CD4-positive, alpha-beta memory T cell (primary cell): ENCODE data around the gene CLEC16A. TPM values are rescaled to one million over a fixed set of nuclear protein-coding genes. Genes with fewer than 3 reads are reported as not detected.
A peak's percentile ranks its signal among the peaks of the same experiment; 100 is the strongest.

Source experiments
- CTCF ChIA-PET: fragments of 350-600 bp; sonication (Branson Sonifier 250); formaldehyde crosslinking; loops from one replicate; lab custom pipeline; 2021; ENCODE audit warnings: inconsistent platforms; ENCODE audit not compliant: partially characterized antibody; lab: Charles Lee
- POLR2A ChIA-PET: fragments of 350-600 bp; sonication (Branson Sonifier 250); formaldehyde crosslinking; loops from one replicate; lab custom pipeline; 2021; ENCODE audit not compliant: partially characterized antibody; lab: Charles Lee
- DNase-seq, 5 donors: peaks; one replicate each; pipeline versions ENCODE4 v3.0.0 to v3.0.0-alpha.2; 2020 to 2022; ENCODE audit warnings: mixed read lengths in 1 of 5
- H3K27ac ChIP-seq: one replicate; pipeline ENCODE4 v1.7.0; 2013; ENCODE audit warnings: low read depth, low read length
- H3K27me3 ChIP-seq: 2 replicates; pipeline ENCODE4 v1.7.0; 2013; ENCODE audit warnings: mild to moderate bottlenecking, low read length, moderate library complexity; ENCODE audit not compliant: insufficient read depth
- H3K36me3 ChIP-seq: 2 replicates; pipeline ENCODE4 v1.7.0; 2013; ENCODE audit warnings: mild to moderate bottlenecking, low read length, moderate library complexity; ENCODE audit not compliant: insufficient read depth
- H3K4me1 ChIP-seq: 2 replicates; pipeline ENCODE4 v1.7.0; 2013; ENCODE audit warnings: mild to moderate bottlenecking, low read length, moderate library complexity; ENCODE audit not compliant: insufficient read depth
- H3K4me3 ChIP-seq, 2 donors: one replicate each; pipeline ENCODE4 v1.7.0; 2013; ENCODE audit warnings: low read length in 2 of 2, mild to moderate bottlenecking in 1 of 2
- H3K9me3 ChIP-seq, 2 donors: one replicate each; pipeline ENCODE4 v1.7.0; 2013; ENCODE audit warnings: low read length in 2 of 2, control low read depth in 1 of 2; ENCODE audit not compliant: control insufficient read depth in 1 of 2
- H3K27ac Mint-ChIP-seq, 7 donors: one replicate each; pipeline ENCODE4 v1.8.0; 2020 to 2021; ENCODE audit warnings: mixed read lengths in 7 of 7, mild to moderate bottlenecking in 6 of 7, inconsistent platforms in 3 of 7, moderate library complexity in 3 of 7
- H3K27me3 Mint-ChIP-seq, 2 donors: one replicate each; pipeline ENCODE4 v1.8.0; 2020 to 2021; ENCODE audit warnings: mixed read lengths in 2 of 2
- H3K36me3 Mint-ChIP-seq, 2 donors: one replicate each; pipeline ENCODE4 v1.8.0; 2020 to 2021; ENCODE audit warnings: mixed read lengths in 2 of 2, inconsistent platforms in 1 of 2, mild to moderate bottlenecking in 1 of 2
- H3K4me1 Mint-ChIP-seq, 4 donors: one replicate each; pipeline ENCODE4 v1.8.0; 2020 to 2021; ENCODE audit warnings: mixed read lengths in 4 of 4, mild to moderate bottlenecking in 1 of 4
- H3K4me3 Mint-ChIP-seq, 8 donors: one replicate each; pipeline ENCODE4 v1.8.0; 2020 to 2021; ENCODE audit warnings: mixed read lengths in 8 of 8, mild to moderate bottlenecking in 7 of 8, moderate library complexity in 6 of 8, inconsistent platforms in 3 of 8
- H3K9me3 Mint-ChIP-seq, 8 donors: one replicate each; pipeline ENCODE4 v1.8.0; 2020 to 2021; ENCODE audit warnings: mixed read lengths in 8 of 8, mild to moderate bottlenecking in 5 of 8, inconsistent platforms in 3 of 8, moderate library complexity in 1 of 8
- intact Hi-C: fragments of 100-400 bp; cut with micrococcal nuclease; formaldehyde crosslinking; loops from one replicate; pipeline ENCODE4 v1.15.1; 2023
- polyA plus RNA-seq, 2 donors: library from polyadenylated mRNA; unstranded; fragments of 300-500 nt; fragmentation: Illumina TruSeq; gene quantifications; one replicate each; pipeline ENCODE4 v1.2.3, GENCODE V29; 2021
- total RNA-seq, 2 experiments: library from RNA; stranded (reverse); gene quantifications; one replicate each; pipeline ENCODE4 v1.2.3, GENCODE V29; 2021

CLEC16A gene
- total and polyA plus RNA-seq, 4 experiments from 2014 or later = 5.2 to 28.4 (median 24.5) TPM

- H3K36me3 Mint-ChIP-seq = peaks cover 46 to 50% of the 10 kb centered on the region in 2 donors
- POLR2A ChIA-PET = no interaction called here
These were observed 181.6 kb downstream of the CLEC16A start for GRCh38 chr16:11125936-11126335.

GRCh38 chr16:11126399-11127054 is 182.2 kb downstream of the CLEC16A start:
- CTCF ChIA-PET = no interaction called here
- Histone ChIP-seq H3K9me3 (no peaks in the 10 kb centered on the region), H3K4me1 (peaks cover 13% of the 10 kb centered on the region), H3K27me3 (no peaks in the 10 kb centered on the region), H3K36me3 (peaks cover 11% of the 10 kb centered on the region), H3K27ac (no peak overlapping the region), H3K4me3 (no peak overlapping the region)
- H3K27ac Mint-ChIP-seq = peak overlapping the region in 2 of 7 donors; percentile 12 to 38
- POLR2A ChIA-PET = no interaction called here
- H3K36me3 Mint-ChIP-seq = peaks cover 43 to 50% of the 10 kb centered on the region in 2 donors
- peaks cover 11 to 20% (median 14%) of the 10 kb centered on the region in 4 donors for H3K4me1 Mint-ChIP-seq
- no peaks in the 10 kb centered on the region for H3K27me3 Mint-ChIP-seq
- intact Hi-C loops = no loop called here
- H3K4me3 Mint-ChIP-seq = no peak overlapping the region
- H3K9me3 Mint-ChIP-seq = no peaks in the 10 kb centered on the region
- no peak for DNase-seq

More at GRCh38 chr16:11125936-11126335, 181.6 kb downstream of the CLEC16A start:
- Mint-ChIP-seq H3K4me3 (no peak overlapping the region), H3K4me1 (peaks cover 11 to 20% (median 14%) of the 10 kb centered on the region in 4 donors), H3K9me3 (no peaks in the 10 kb centered on the region), H3K27ac (no peak overlapping the region), H3K27me3 (no peaks in the 10 kb centered on the region)
- Histone ChIP-seq H3K27ac (no peak overlapping the region), H3K4me3 (no peak overlapping the region), H3K4me1 (peaks cover 13% of the 10 kb centered on the region), H3K9me3 (no peaks in the 10 kb centered on the region), H3K27me3 (no peaks in the 10 kb centered on the region), H3K36me3 (peaks cover 15% of the 10 kb centered on the region)
- intact Hi-C loops = no loop called here
- DNase-seq = no peak
- CTCF ChIA-PET = no interaction called here

GRCh38 chr16:11127610-11128195 is 183.3 kb downstream of the CLEC16A start:
- ChIA-PET POLR2A (interaction anchor here (2.1 kb wide), 1 partner anchor 128 kb away, joined by 8 read pairs; the partner anchor contains the start of gene SOCS1), CTCF (no interaction called here)
- intact Hi-C loops = no loop called here
- no peaks in the 10 kb centered on the region for H3K27me3 Mint-ChIP-seq
- peaks cover 13% of the 10 kb centered on the region for H3K4me1 ChIP-seq
- peaks cover 14 to 23% (median 16%) of the 10 kb centered on the region in 4 donors for H3K4me1 Mint-ChIP-seq
- no peaks in the 10 kb centered on the region for H3K27me3 ChIP-seq
- H3K27ac ChIP-seq = no peak overlapping the region
- H3K27ac Mint-ChIP-seq = peak overlapping the region in 2 of 7 donors; percentile 37 to 80
- H3K4me3 ChIP-seq = no peak overlapping the region
- H3K36me3 Mint-ChIP-seq = peaks cover 35 to 48% of the 10 kb centered on the region in 2 donors
- peaks cover 11% of the 10 kb centered on the region for H3K36me3 ChIP-seq
- H3K4me3 Mint-ChIP-seq = no peak overlapping the region
- DNase-seq = no peak
- H3K9me3 ChIP-seq = no peaks in the 10 kb centered on the region
- no peaks in the 10 kb centered on the region for H3K9me3 Mint-ChIP-seq

GRCh38 chr16:11128211-11129141 is 184.1 kb downstream of the CLEC16A start:
- Histone ChIP-seq H3K36me3 (peaks cover 6% of the 10 kb centered on the region), H3K27ac (peak overlapping the region; percentile 8), H3K27me3 (no peaks in the 10 kb centered on the region), H3K4me1 (peaks cover 13% of the 10 kb centered on the region), H3K4me3 (no peak overlapping the region), H3K9me3 (no peaks in the 10 kb centered on the region)
- CTCF ChIA-PET = no interaction called here
- peaks cover 14 to 23% (median 16%) of the 10 kb centered on the region in 4 donors for H3K4me1 Mint-ChIP-seq
- peak in 1 of 5 donors; percentile 17 for DNase-seq
- H3K27ac Mint-ChIP-seq = peak overlapping the region; percentile 25 to 93 (median 80)
- intact Hi-C loops = no loop called here
- H3K4me3 Mint-ChIP-seq = peak overlapping the region in 5 of 8 donors; percentile 7 to 50 (median 37)
- no peaks in the 10 kb centered on the region for H3K9me3 Mint-ChIP-seq
- POLR2A ChIA-PET = interaction anchor here (1.1 to 2.1 kb wide), 2 partner anchors 123 to 127 kb away, joined by 3 to 8 read pairs; partner anchors contain the start of gene SOCS1
- H3K36me3 Mint-ChIP-seq = peaks cover 35 to 45% of the 10 kb centered on the region in 2 donors
- no peaks in the 10 kb centered on the region for H3K27me3 Mint-ChIP-seq

GRCh38 chr16:11129378-11129781 is 185.0 kb downstream of the CLEC16A start:
- no peaks in the 10 kb centered on the region for H3K9me3 ChIP-seq
- ChIA-PET CTCF (interaction anchor here (0.7 kb wide), 1 partner anchor 938 kb away, joined by 3 read pairs; no protein-coding TSS in a partner anchor), POLR2A (interaction anchor here (1.1 to 2.1 kb wide), 2 partner anchors 122 to 126 kb away, joined by 3 to 8 read pairs; partner anchors contain the start of gene SOCS1)
- no peaks in the 10 kb centered on the region for H3K36me3 ChIP-seq
- peaks cover 30 to 37% of the 10 kb centered on the region in 2 donors for H3K36me3 Mint-ChIP-seq
- H3K9me3 Mint-ChIP-seq = no peaks in the 10 kb centered on the region
- H3K27me3 ChIP-seq = no peaks in the 10 kb centered on the region
- H3K4me3 Mint-ChIP-seq = no peak overlapping the region
- DNase-seq = no peak
- peaks cover 13% of the 10 kb centered on the region for H3K4me1 ChIP-seq
- peaks cover 14 to 23% (median 16%) of the 10 kb centered on the region in 4 donors for H3K4me1 Mint-ChIP-seq
- peak overlapping the region in 2 of 7 donors; percentile 7 to 62 for H3K27ac Mint-ChIP-seq
- no peak overlapping the region for H3K27ac ChIP-seq
- intact Hi-C loops = no loop called here
- H3K27me3 Mint-ChIP-seq = no peaks in the 10 kb centered on the region
- no peak overlapping the region for H3K4me3 ChIP-seq

GRCh38 chr16:11130978-11131665 is 186.8 kb downstream of the CLEC16A start:
- Histone ChIP-seq H3K4me3 (no peak overlapping the region), H3K9me3 (no peaks in the 10 kb centered on the region), H3K36me3 (no peaks in the 10 kb centered on the region), H3K27ac (no peak overlapping the region), H3K4me1 (peaks cover 13% of the 10 kb centered on the region), H3K27me3 (no peaks in the 10 kb centered on the region)
- Mint-ChIP-seq H3K27me3 (no peaks in the 10 kb centered on the region), H3K4me1 (peaks cover 14 to 23% (median 16%) of the 10 kb centered on the region in 4 donors), H3K27ac (peak overlapping the region in 1 of 7 donors; percentile 1), H3K36me3 (peaks cover 31 to 32% of the 10 kb centered on the region in 2 donors), H3K4me3 (no peak overlapping the region), H3K9me3 (no peaks in the 10 kb centered on the region)
- DNase-seq = no peak
- ChIA-PET POLR2A (no interaction called here), CTCF (no interaction called here)
- intact Hi-C loops = no loop called here
